Ishikawa (cell line): ENCODE measurements around the gene COL15A1.

Source experiments
- CEBPB ChIP-seq: IDR thresholded peaks from 2 replicates; pipeline ENCODE4 v1.6.1; 2012
- CREB1 ChIP-seq: IDR thresholded peaks from 2 replicates; pipeline ENCODE4 v1.6.1; 2012; ENCODE audit warnings: low read depth
- EGR1 ChIP-seq: IDR thresholded peaks from 2 replicates; pipeline ENCODE4 v1.6.1; 2012
- EP300 ChIP-seq: IDR thresholded peaks from 2 replicates; pipeline ENCODE4 v1.6.1; 2012; ENCODE audit warnings: borderline replicate concordance
- FOXM1 ChIP-seq: IDR thresholded peaks from 2 replicates; pipeline ENCODE4 v1.6.1; 2012; ENCODE audit warnings: low read depth, borderline replicate concordance
- NFIC ChIP-seq: IDR thresholded peaks from 2 replicates; pipeline ENCODE4 v1.6.1; 2012
- RAD21 ChIP-seq: IDR thresholded peaks from 2 replicates; pipeline ENCODE4 v1.6.1; 2012; ENCODE audit warnings: low read depth
- TAF1 ChIP-seq: IDR thresholded peaks from 2 replicates; pipeline ENCODE4 v1.6.1; 2012; ENCODE audit warnings: low read depth, mild to moderate bottlenecking
- TCF12 ChIP-seq: IDR thresholded peaks from 2 replicates; pipeline ENCODE4 v1.6.1; 2012; ENCODE audit warnings: low read depth
- TEAD4 ChIP-seq: IDR thresholded peaks from 2 replicates; pipeline ENCODE4 v1.6.1; 2012
- YY1 ChIP-seq: IDR thresholded peaks from 2 replicates; pipeline ENCODE4 v1.6.1; 2012; ENCODE audit warnings: low read depth
- ZBTB7A ChIP-seq: IDR thresholded peaks from 2 replicates; pipeline ENCODE4 v1.6.1; 2012; ENCODE audit warnings: low read depth
- TF ChIP-seq, protein P1 (sequence below): IDR thresholded peaks from 2 replicates; pipeline ENCODE4 v1.6.1; 2012
- TF ChIP-seq, protein P2 (sequence below): IDR thresholded peaks from 2 replicates; pipeline ENCODE4 v1.6.1; 2012; ENCODE audit warnings: low read depth, mild to moderate bottlenecking
- TF ChIP-seq, protein P3 (sequence below): IDR thresholded peaks from 2 replicates; pipeline ENCODE4 v1.6.1; 2012

Gene COL15A1

DNA sequence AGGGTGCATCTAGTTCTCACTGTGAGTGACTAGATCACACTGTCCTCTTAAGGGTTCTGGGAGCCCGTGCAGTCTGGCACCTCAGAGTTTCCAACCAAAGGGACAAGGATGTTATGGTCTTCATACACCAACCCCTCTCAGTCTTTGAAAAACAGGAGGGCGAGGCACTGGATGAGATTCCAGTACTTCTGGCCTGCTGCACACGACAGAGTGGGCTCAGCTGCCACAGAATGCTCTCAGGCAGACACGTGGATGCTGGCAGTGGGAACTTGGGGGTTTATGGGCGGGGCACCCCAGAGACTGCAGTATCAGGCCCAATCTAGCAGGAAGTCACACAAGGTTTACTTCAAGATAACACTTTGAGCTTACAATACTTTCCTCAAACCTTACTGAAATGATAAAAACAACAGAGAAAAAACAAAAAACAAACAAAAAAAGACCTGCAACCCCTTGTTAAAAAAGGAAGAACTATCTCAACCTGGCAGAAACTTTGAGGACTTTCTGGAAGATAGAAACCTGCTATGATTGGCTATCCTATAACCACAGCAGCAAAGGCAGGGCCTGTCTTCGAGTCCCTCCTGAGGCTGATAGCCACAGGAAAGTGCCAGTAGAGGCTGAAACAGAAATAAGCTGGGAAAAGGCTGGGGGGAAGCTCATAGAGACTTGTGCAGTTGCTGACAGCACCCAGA, 132.9 kb downstream of the COL15A1 start:
- TF ChIP-seq CEBPB (no peak), EGR1 (no peak), NFIC (no peak), ZBTB7A (no peak), EP300 (no peak), RAD21 (no peak), TEAD4 (no peak), CREB1 (no peak), YY1 (no peak), FOXM1 (no peak), TAF1 (no peak), TCF12 (no peak)
- TF ChIP-seq, protein P1, sequence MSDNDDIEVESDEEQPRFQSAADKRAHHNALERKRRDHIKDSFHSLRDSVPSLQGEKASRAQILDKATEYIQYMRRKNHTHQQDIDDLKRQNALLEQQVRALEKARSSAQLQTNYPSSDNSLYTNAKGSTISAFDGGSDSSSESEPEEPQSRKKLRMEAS, result no peak
- TF ChIP-seq, protein P2, sequence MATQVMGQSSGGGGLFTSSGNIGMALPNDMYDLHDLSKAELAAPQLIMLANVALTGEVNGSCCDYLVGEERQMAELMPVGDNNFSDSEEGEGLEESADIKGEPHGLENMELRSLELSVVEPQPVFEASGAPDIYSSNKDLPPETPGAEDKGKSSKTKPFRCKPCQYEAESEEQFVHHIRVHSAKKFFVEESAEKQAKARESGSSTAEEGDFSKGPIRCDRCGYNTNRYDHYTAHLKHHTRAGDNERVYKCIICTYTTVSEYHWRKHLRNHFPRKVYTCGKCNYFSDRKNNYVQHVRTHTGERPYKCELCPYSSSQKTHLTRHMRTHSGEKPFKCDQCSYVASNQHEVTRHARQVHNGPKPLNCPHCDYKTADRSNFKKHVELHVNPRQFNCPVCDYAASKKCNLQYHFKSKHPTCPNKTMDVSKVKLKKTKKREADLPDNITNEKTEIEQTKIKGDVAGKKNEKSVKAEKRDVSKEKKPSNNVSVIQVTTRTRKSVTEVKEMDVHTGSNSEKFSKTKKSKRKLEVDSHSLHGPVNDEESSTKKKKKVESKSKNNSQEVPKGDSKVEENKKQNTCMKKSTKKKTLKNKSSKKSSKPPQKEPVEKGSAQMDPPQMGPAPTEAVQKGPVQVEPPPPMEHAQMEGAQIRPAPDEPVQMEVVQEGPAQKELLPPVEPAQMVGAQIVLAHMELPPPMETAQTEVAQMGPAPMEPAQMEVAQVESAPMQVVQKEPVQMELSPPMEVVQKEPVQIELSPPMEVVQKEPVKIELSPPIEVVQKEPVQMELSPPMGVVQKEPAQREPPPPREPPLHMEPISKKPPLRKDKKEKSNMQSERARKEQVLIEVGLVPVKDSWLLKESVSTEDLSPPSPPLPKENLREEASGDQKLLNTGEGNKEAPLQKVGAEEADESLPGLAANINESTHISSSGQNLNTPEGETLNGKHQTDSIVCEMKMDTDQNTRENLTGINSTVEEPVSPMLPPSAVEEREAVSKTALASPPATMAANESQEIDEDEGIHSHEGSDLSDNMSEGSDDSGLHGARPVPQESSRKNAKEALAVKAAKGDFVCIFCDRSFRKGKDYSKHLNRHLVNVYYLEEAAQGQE, result no peak
- TF ChIP-seq, protein P3, sequence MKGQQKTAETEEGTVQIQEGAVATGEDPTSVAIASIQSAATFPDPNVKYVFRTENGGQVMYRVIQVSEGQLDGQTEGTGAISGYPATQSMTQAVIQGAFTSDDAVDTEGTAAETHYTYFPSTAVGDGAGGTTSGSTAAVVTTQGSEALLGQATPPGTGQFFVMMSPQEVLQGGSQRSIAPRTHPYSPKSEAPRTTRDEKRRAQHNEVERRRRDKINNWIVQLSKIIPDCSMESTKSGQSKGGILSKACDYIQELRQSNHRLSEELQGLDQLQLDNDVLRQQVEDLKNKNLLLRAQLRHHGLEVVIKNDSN, result no peak

DNA sequence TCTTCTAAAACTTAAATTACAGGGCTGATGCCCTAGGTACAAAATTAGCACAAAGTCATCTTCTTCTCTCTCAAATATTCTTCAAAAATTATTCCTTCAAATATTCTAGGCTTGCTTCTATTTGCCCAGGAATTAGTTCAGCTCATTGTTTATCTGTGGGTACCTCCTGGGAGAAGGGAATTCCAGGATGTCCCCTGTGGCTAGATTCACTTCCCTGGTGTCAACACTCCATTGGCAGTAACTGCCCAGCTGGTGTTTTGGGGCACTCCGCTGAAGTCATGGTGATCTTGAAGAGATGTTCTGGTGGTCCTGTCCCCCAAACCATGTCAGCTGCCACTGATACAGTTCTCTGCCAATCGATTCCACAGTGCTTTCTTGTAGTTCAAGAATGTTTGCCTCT, 135.0 kb downstream of the COL15A1 start:
- TF ChIP-seq RAD21, result no peak
- no peak for TF ChIP-seq EP300
- TF ChIP-seq NFIC, result no peak
- TF ChIP-seq, protein P3, result no peak
- TF ChIP-seq CREB1, result no peak
- no peak for TF ChIP-seq EGR1
- TF ChIP-seq TAF1, result no peak
- TF ChIP-seq CEBPB, result no peak
- no peak for TF ChIP-seq TCF12
- no peak for TF ChIP-seq YY1
- TF ChIP-seq ZBTB7A, result no peak
- TF ChIP-seq, protein P2, result no peak
- TF ChIP-seq TEAD4, result no peak
- TF ChIP-seq FOXM1, result no peak
- TF ChIP-seq, protein P1, result no peak

DNA sequence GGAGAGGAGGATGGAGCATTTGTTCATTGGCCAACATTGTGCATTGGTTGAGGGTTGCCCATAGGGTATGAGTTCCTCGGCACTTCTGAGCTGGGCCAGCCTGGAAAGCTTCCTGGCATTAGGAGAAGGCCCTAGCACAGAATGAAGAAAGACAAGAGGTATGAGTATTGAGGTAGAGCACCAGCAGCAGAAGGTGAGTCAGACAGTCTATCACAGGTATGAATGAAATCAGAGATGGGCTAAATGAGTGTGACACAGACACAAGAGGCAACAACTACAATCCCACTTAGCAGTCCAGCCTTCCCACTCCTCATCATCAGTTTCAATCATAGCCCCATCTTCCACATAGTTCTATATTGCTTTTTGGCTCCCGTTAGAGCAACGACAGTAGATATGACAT, 135.8 kb downstream of the COL15A1 start:
- TF ChIP-seq, protein P1, result no peak
- TF ChIP-seq EGR1 (no peak), FOXM1 (no peak), YY1 (no peak), ZBTB7A (no peak), TCF12 (no peak), RAD21 (no peak), TEAD4 (no peak), EP300 (no peak), NFIC (no peak), CREB1 (no peak), TAF1 (no peak), CEBPB (no peak)
- TF ChIP-seq, protein P3, result no peak
- TF ChIP-seq, protein P2, result no peak
